GM12801 (cell line): ENCODE measurements around the gene GBP2.

ENCODE experiments used
- TF ChIP-seq, protein P1 (sequence below): IDR thresholded peaks from one replicate; pipeline ENCODE4 v1.5.1; 2011; ENCODE audit warnings: control low read depth; ENCODE audit not compliant: insufficient read length; ENCODE audit errors: extremely low read depth

The GBP2 gene, protein sequence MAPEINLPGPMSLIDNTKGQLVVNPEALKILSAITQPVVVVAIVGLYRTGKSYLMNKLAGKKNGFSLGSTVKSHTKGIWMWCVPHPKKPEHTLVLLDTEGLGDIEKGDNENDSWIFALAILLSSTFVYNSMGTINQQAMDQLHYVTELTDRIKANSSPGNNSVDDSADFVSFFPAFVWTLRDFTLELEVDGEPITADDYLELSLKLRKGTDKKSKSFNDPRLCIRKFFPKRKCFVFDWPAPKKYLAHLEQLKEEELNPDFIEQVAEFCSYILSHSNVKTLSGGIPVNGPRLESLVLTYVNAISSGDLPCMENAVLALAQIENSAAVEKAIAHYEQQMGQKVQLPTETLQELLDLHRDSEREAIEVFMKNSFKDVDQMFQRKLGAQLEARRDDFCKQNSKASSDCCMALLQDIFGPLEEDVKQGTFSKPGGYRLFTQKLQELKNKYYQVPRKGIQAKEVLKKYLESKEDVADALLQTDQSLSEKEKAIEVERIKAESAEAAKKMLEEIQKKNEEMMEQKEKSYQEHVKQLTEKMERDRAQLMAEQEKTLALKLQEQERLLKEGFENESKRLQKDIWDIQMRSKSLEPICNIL

DNA sequence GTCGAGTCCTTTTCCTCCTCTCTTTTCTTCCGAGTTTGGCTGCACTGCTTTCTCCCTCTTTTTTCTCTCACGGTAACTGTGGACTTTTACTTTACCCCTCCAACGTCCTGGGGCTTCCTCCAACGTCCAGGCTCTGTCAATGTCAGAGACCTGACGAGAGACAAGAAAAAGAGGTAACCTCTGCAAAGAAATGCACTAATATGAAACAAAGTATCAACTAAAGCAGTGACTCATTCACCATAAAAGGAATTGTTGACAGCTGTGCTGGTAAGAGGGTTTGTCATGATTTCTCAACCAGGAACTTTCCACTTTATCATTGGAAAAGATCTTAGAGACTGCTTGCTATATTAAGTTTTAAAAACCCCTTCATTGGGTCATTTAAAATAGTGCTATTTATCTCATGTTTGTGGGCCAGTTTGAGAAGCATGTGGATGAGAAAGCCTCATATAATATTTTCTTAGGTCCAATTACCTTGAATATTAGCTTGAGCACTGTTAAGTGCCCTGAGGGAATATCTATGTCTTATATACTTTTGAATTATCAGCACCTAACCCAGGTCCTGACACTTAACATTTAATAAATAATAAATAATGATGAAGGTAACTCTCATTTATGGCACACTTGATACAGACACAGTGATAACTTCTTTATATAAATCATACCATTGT lies at the start of gene GBP2:
Gene GBP2 (minus strand): TSS at position 202 of the 668 bp plus-strand sequence. CDS start 4,148 bp downstream, outside the sequence.
- TF ChIP-seq, protein P1, sequence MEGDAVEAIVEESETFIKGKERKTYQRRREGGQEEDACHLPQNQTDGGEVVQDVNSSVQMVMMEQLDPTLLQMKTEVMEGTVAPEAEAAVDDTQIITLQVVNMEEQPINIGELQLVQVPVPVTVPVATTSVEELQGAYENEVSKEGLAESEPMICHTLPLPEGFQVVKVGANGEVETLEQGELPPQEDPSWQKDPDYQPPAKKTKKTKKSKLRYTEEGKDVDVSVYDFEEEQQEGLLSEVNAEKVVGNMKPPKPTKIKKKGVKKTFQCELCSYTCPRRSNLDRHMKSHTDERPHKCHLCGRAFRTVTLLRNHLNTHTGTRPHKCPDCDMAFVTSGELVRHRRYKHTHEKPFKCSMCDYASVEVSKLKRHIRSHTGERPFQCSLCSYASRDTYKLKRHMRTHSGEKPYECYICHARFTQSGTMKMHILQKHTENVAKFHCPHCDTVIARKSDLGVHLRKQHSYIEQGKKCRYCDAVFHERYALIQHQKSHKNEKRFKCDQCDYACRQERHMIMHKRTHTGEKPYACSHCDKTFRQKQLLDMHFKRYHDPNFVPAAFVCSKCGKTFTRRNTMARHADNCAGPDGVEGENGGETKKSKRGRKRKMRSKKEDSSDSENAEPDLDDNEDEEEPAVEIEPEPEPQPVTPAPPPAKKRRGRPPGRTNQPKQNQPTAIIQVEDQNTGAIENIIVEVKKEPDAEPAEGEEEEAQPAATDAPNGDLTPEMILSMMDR = no peak

DNA sequence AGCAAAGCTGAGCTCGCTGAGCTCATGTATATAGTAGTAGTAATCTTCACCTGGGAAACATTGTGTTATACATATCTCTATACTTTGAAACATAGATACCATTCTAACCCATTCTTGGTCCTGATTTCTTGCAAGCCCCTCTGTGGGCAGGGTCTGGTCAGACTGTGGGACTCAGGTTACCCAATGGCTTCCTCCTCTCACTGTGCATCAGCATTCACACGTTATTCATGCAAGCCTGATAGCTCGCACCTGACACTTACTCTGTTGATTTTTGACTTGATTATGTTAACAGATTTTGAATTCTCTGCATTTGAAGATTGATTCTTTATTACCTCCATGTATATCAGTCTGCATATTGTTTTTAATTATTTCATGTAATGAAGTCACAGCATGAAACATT lies 48.6 kb upstream of the GBP2 start:
- TF ChIP-seq, protein P1 = no peak

DNA sequence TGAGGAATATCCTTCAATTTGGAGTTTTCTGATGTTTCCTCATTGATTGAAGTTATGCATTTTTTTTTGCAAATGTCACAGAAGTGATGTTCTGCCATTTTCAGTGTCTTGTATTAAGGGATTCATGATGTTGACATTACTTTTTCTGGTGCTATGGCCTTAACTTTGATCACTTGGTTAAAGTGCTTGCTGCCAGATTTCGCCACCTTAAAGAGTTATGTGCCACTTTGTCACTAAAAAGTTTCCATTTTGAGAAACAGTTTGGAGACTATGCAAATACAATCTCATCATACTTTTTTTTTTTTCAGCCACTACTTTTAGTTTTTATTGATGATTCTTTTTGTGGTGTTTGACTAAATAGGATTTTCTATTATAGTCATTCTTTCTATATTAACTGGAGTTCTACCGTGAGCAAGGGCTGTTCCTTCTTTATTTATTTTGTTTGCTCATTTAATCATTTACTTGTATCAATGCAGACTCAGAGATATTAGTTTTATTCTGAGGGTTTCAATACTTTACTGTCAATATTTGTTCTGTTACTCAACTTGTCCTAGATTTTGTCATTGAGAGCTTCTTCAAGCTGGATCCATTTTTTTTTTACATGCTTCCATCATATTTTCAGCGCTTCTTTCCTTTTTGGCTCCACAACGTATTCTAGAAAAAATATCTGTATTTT lies 46.7 kb upstream of the GBP2 start:
- TF ChIP-seq, protein P1 = no peak

DNA sequence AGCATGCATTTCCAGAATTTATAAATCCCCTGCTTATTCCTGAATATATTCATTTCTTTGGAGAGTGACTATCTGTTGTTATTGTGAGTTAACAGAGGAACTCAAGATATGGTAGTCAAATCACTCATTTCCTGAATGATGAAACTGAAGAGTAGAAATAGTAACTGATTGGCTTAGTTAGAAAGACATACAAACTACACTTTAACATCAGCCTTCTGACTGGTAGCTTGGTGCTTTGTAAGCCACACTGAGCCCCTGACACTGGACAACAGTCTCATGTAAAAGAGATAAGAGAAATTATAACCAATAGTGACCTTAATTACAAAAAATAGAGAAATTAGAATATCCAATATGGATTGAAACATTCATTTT lies 45.1 kb upstream of the GBP2 start:
- TF ChIP-seq, protein P1 = no peak

DNA sequence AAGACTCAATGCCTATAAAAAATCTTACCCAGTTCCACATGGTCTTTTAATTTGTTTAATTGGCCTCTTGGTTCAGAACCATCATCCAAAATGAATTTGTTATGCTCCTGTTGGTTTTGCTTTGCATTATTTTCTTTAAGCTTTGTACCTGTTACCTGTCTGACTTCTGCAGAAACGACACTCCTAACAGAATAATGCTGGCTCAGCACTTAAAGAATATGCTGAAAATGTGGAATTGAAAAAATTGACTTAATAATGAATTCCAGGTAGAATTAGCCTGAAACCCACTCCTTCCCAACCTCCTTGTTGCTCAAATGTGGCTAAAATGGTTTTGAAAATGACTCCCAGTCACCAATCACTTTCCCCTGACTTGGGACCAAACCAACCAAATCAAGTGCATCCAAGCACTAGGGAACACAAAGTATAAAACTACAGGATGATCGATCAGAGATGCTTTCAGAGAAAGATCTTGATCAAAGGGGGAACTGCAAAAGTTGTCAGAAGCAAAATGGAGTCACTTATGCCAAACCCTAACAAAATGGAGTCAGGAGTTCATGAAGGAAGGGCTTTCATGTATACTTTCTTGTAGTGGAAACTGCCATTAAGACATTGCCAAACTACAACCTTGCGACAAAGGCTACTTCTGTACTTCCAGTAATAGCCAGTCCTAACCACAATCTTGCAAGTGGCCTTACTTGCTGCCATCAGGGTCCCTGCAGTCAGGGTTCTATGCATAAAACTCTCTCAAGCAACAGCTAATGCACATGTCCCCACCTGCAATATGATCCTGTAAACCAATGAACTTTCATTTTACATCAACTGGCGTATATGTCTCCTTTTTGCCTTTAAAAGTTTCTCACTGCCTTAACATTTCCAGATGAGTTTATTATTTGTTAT lies 44.5 kb upstream of the GBP2 start:
- TF ChIP-seq, protein P1 = no peak

DNA sequence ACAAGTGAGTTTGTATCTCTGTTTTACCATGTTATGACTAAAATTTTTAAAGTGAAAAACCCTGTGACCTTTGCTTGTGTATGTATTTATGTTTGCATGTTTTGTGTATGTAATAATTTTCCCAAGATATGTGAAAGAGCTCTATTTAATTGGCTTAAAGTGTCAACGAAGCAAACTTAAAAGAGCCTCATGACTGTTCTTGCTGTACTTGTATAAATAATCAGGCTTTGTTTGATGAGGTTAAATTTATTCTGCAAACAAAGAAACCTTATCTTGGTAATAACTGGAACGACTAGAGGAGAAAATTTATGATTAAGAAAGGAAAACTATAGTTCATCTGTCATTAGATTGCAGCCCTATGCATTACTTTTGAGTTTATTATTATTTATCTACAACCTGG lies 43.3 kb upstream of the GBP2 start:
- TF ChIP-seq, protein P1 = no peak
